Skeletal muscle satellite cell (primary cell): ENCODE data around the gene COX5B.
"Not testable (repeated sequence)": the region's sequence is repeated elsewhere in the genome, so short reads cannot be mapped to it uniquely, and the experiment has no call there.

Experiments used
- H3K27me3 ChIP-seq: 2 replicates; pipeline ENCODE4 v1.7.0; 2013; ENCODE audit warnings: low read length; ENCODE audit not compliant: control insufficient read depth, insufficient read depth
- H3K36me3 ChIP-seq: 2 replicates; pipeline ENCODE4 v1.7.0; 2013; ENCODE audit warnings: mild to moderate bottlenecking, control low read depth, low read length; ENCODE audit not compliant: insufficient read depth
- H3K4me1 ChIP-seq: 2 replicates; pipeline ENCODE4 v1.7.0; 2013; ENCODE audit warnings: low read length; ENCODE audit not compliant: control insufficient read depth, insufficient read depth
- H3K4me2 ChIP-seq: 2 replicates; pipeline ENCODE4 v1.7.0; 2013; ENCODE audit warnings: mild to moderate bottlenecking, low read length
- H3K4me3 ChIP-seq: 2 replicates; pipeline ENCODE4 v1.7.0; 2013; ENCODE audit warnings: low read length
- H3K9ac ChIP-seq: 2 replicates; pipeline ENCODE4 v1.7.0; 2013; ENCODE audit warnings: mild to moderate bottlenecking, low read depth, low read length, moderate library complexity
- H3K9me3 ChIP-seq: replicated peaks from 2 replicates; pipeline ENCODE4 v1.7.0; 2013; ENCODE audit warnings: mild to moderate bottlenecking, control low read depth, low read length

The COX5B gene

GRCh38 chr2:97622976-97623375 lies 22.9 kb upstream of the COX5B start:
- H3K27me3 ChIP-seq, H3K4me3 ChIP-seq, H3K4me1 ChIP-seq, H3K9ac ChIP-seq, H3K36me3 ChIP-seq, H3K4me2 ChIP-seq, H3K9me3 ChIP-seq: not testable (repeated sequence)

- H3K27me3 ChIP-seq, H3K4me1 ChIP-seq, H3K4me3 ChIP-seq, H3K9me3 ChIP-seq, H3K36me3 ChIP-seq, H3K4me2 ChIP-seq, H3K9ac ChIP-seq: not testable (repeated sequence)
Observed at GRCh38 chr2:97625354-97626048, 20.4 kb upstream of the COX5B start.

GRCh38 chr2:97626049-97626430 lies 19.8 kb upstream of the COX5B start:
- H3K27me3 ChIP-seq, H3K36me3 ChIP-seq, H3K9ac ChIP-seq, H3K4me3 ChIP-seq, H3K4me2 ChIP-seq, H3K4me1 ChIP-seq, H3K9me3 ChIP-seq: not testable (repeated sequence)

GRCh38 chr2:97644023-97644717 lies 1.7 kb upstream of the COX5B start:
- Histone ChIP-seq H3K4me2 (no peak overlapping the region), H3K4me1 (peaks cover 14% of the 10 kb centered on the region), H3K9ac (no peak overlapping the region), H3K36me3 (peaks cover 25% of the 10 kb centered on the region), H3K27me3 (peaks cover 4% of the 10 kb centered on the region), H3K4me3 (no peak overlapping the region), H3K9me3 (no peaks in the 10 kb centered on the region)

GRCh38 chr2:97645112-97645694 lies 659 bp upstream of the COX5B start:
- Histone ChIP-seq H3K9me3 (no peaks in the 10 kb centered on the region), H3K4me1 (peaks cover 14% of the 10 kb centered on the region), H3K4me2 (peak overlapping the region; percentile 94), H3K36me3 (peaks cover 26% of the 10 kb centered on the region), H3K9ac (peak overlapping the region; percentile 67), H3K4me3 (peak overlapping the region; percentile 98), H3K27me3 (peaks cover under 1% of the 10 kb centered on the region)

- peak overlapping the region; percentile 94 for H3K4me2 ChIP-seq
- peak overlapping the region; percentile 97 for H3K9ac ChIP-seq
Observed at GRCh38 chr2:97646977-97647376, 1.1 kb downstream of the COX5B start.

GRCh38 chr2:97651114-97651513 lies 5.3 kb downstream of the COX5B start:
- Histone ChIP-seq H3K4me1 (peaks cover 7% of the 10 kb centered on the region), H3K4me2 (no peak overlapping the region), H3K27me3 (no peaks in the 10 kb centered on the region), H3K9ac (no peak overlapping the region), H3K36me3 (peaks cover 54% of the 10 kb centered on the region), H3K9me3 (no peaks in the 10 kb centered on the region), H3K4me3 (no peak overlapping the region)

More at GRCh38 chr2:97646977-97647376, 1.1 kb downstream of the COX5B start:
- Histone ChIP-seq H3K4me3 (peak overlapping the region; percentile 98), H3K36me3 (peaks cover 26% of the 10 kb centered on the region), H3K9me3 (no peaks in the 10 kb centered on the region), H3K4me1 (peaks cover 14% of the 10 kb centered on the region), H3K27me3 (no peaks in the 10 kb centered on the region)

- H3K4me1 ChIP-seq, result no peaks in the 10 kb centered on the region
- H3K4me2 ChIP-seq, result no peak overlapping the region
- no peak overlapping the region for H3K9ac ChIP-seq
- no peaks in the 10 kb centered on the region for H3K27me3 ChIP-seq
- no peaks in the 10 kb centered on the region for H3K9me3 ChIP-seq
- peaks cover 59% of the 10 kb centered on the region for H3K36me3 ChIP-seq
- H3K4me3 ChIP-seq, result no peak overlapping the region
Observed at GRCh38 chr2:97653473-97653872, 7.6 kb downstream of the COX5B start.

- H3K4me2 ChIP-seq, result no peak overlapping the region
- H3K27me3 ChIP-seq, result no peaks in the 10 kb centered on the region
- H3K9ac ChIP-seq, result no peak overlapping the region
- no peaks in the 10 kb centered on the region for H3K9me3 ChIP-seq
- peaks cover 59% of the 10 kb centered on the region for H3K36me3 ChIP-seq
- no peaks in the 10 kb centered on the region for H3K4me1 ChIP-seq
- H3K4me3 ChIP-seq, result no peak overlapping the region
Observed at GRCh38 chr2:97653874-97654273, 8.0 kb downstream of the COX5B start.

GRCh38 chr2:97654309-97654708 lies 8.4 kb downstream of the COX5B start:
- H3K4me1 ChIP-seq, result no peaks in the 10 kb centered on the region
- H3K9me3 ChIP-seq, result no peaks in the 10 kb centered on the region
- H3K36me3 ChIP-seq, result peaks cover 59% of the 10 kb centered on the region
- no peaks in the 10 kb centered on the region for H3K27me3 ChIP-seq
- H3K4me2 ChIP-seq, result no peak overlapping the region
- H3K4me3 ChIP-seq, result no peak overlapping the region
- H3K9ac ChIP-seq, result no peak overlapping the region

- no peaks in the 10 kb centered on the region for H3K9me3 ChIP-seq
- H3K4me2 ChIP-seq, result no peak overlapping the region
- peaks cover 59% of the 10 kb centered on the region for H3K36me3 ChIP-seq
- H3K4me1 ChIP-seq, result no peaks in the 10 kb centered on the region
- H3K9ac ChIP-seq, result no peak overlapping the region
- H3K4me3 ChIP-seq, result no peak overlapping the region
- H3K27me3 ChIP-seq, result no peaks in the 10 kb centered on the region
Observed at GRCh38 chr2:97654791-97655190, 8.9 kb downstream of the COX5B start.
